Measurements from ENCODE around the gene ZMYM4. TPM values are rescaled to one million over a fixed set of nuclear protein-coding genes. Genes with fewer than 3 reads are reported as not detected.

The ZMYM4 gene
- total and polyA plus RNA-seq, 10 of the 15 experiments (the other 5 are each of a cell fraction or from before 2014, with no cell fraction given): 8.0 to 37.0 (median 28.1) TPM

GRCh38 chr1:35454176-35454575, 185.7 kb downstream of the ZMYM4 start (continued):
- TF ChIP-seq SKIL (IDR thresholded peaks at IDR 0.05; ENCODE audit: low read depth, poor library complexity, severe bottlenecking): no peak

GRCh38 chr1:35454616-35455015, 186.1 kb downstream of the ZMYM4 start:
- SMC1A ChIA-PET (ENCODE audit: uncharacterized antibody, unreplicated experiment): interaction anchor here (0.6 to 14.3 kb wide), 17 partner anchors 9 to 309 kb away, joined by 3 to 254 read pairs (median 5); partner anchors contain the start of genes KIAA0319L and NCDN
- in situ Hi-C loops (cut with MboI): loop anchor here (5.0 kb wide), 1 partner anchor 108 kb away; no protein-coding TSS in a partner anchor
- intact Hi-C loops (cut with micrococcal nuclease; ENCODE audit: unreplicated experiment): loop anchor here (5.0 kb wide), 2 partner anchors 263 to 318 kb away; partner anchors contain the start of gene C1orf216

More at GRCh38 chr1:35454616-35455015, 186.1 kb downstream of the ZMYM4 start:
- Histone ChIP-seq H3K4me2 (ENCODE audit: control insufficient read depth, insufficient read depth) (no peak overlapping the region), H2AFZ (ENCODE audit: control insufficient read depth, low read depth, low read length) (no peak overlapping the region), H3K4me1 (ENCODE audit: control insufficient read depth, insufficient read depth, low read length) (no peaks in the 10 kb centered on the region), H3K27me3 (replicated peaks in 1 of 2; ENCODE audit: control insufficient read depth in 2 of 2, insufficient read depth in 2 of 2, low read length in 1 of 2) (no peaks in the 10 kb centered on the region), H3K36me3 (ENCODE audit: control insufficient read depth in 2 of 2, insufficient read depth in 2 of 2, low read length in 1 of 2) (peaks cover 8 to 18% of the 10 kb centered on the region in 2 experiments; a peak in 3 of 4 replicates), H3K9ac (ENCODE audit: control insufficient read depth, insufficient read depth, low read length) (no peak overlapping the region), H3K4me3 (no peak overlapping the region), H4K20me1 (ENCODE audit: control insufficient read depth, insufficient read depth) (no peaks in the 10 kb centered on the region), H3K27ac (ENCODE audit: control insufficient read depth, insufficient read depth) (peak overlapping the region; percentile 43; the same call in 1 of the 2 replicates), H3K9me3 (replicated peaks; ENCODE audit: control insufficient read depth, insufficient read depth, low read length) (no peaks in the 10 kb centered on the region), H3K79me2 (ENCODE audit: control insufficient read depth, insufficient read depth, low read length) (no peaks in the 10 kb centered on the region)
- peak; percentile 17; the same call in 1 of the 2 replicates for TF ChIP-seq RAD21 (IDR thresholded peaks at IDR 0.05; ENCODE audit: insufficient read depth, low read depth, low read length)
- 0 out of 6 replicates have a peak, but pooled peaks of 1 of the 3 experiments have one; percentile 6 for TF ChIP-seq CTCF (IDR thresholded peaks at IDR 0.05 in 2 of 3, conservative IDR thresholded peaks at IDR 0.05 in 1 of 3; ENCODE audit: control insufficient read depth in 2 of 3, extremely low read depth in 1 of 3, insufficient read depth in 1 of 3, low read depth in 3 of 3, low read length in 3 of 3)
- no peak for TF ChIP-seq HDAC2 (IDR thresholded peaks at IDR 0.05)
- ChIA-PET RAD21 (ENCODE audit: unreplicated experiment) (interaction anchor here (1.2 to 7.7 kb wide), 6 partner anchors 15 to 114 kb away, joined by 3 to 139 read pairs (median 56); no protein-coding TSS in a partner anchor), CTCF (interaction anchor here (0.6 to 9.3 kb wide), 11 partner anchors 9 to 320 kb away, joined by 3 to 260 read pairs (median 4); no protein-coding TSS in a partner anchor), POLR2A (interaction anchor here (0.6 to 1.2 kb wide), 8 partner anchors 13 to 145 kb away, joined by 3 to 7 read pairs (median 4); no protein-coding TSS in a partner anchor)
- peak; percentile 57 for ATAC-seq
- no peak for FAIRE-seq
- DNase-seq (ENCODE audit: low read depth, low spot score): no peak
- BruUV-seq (replicated peaks): no TSS peak
- 6% methylated on average over 1 of the region's 1 CpG for WGBS (ENCODE audit: insufficient coverage, insufficient replicate concordance, low lambda C conversion rate, missing lambda C conversion rate)

Data from GM12878 (cell line).